Osteoblast (primary cell): Measurements from ENCODE around the gene SRP19. TPM values are rescaled to one million over a fixed set of nuclear protein-coding genes. Genes with fewer than 3 reads are reported as not detected.

ENCODE experiments used
- DNase-seq: peaks from one replicate; pipeline ENCODE4 v3.0.0; 2011; ENCODE audit warnings: low spot score, mixed read lengths; ENCODE audit not compliant: insufficient read length; ENCODE audit errors: missing footprints
- H2AFZ ChIP-seq: 2 replicates; pipeline ENCODE4 v1.6.0; 2011; ENCODE audit warnings: mild to moderate bottlenecking, low read length
- H3K27ac ChIP-seq: 2 replicates; pipeline ENCODE4 v1.5.1; 2011; ENCODE audit warnings: mild to moderate bottlenecking, low read depth, low read length, moderate library complexity
- H3K27me3 ChIP-seq: 2 replicates; pipeline ENCODE4 v1.6.0; 2012; ENCODE audit warnings: mild to moderate bottlenecking, control low read depth, inconsistent platforms, low read length, moderate library complexity; ENCODE audit not compliant: insufficient read depth
- H3K36me3 ChIP-seq: 2 replicates; pipeline ENCODE4 v1.5.1; 2011; ENCODE audit warnings: mild to moderate bottlenecking, low read length, control low read depth, moderate library complexity; ENCODE audit not compliant: insufficient read depth
- H3K4me1 ChIP-seq: 2 replicates; pipeline ENCODE4 v1.5.1; 2011; ENCODE audit warnings: mild to moderate bottlenecking, low read length, control low read depth, moderate library complexity; ENCODE audit not compliant: insufficient read depth
- H3K4me2 ChIP-seq: 2 replicates; pipeline ENCODE4 v1.6.0; 2011; ENCODE audit warnings: mild to moderate bottlenecking, low read length; ENCODE audit not compliant: insufficient read depth
- H3K4me3 ChIP-seq: fragments of 200-600 bp; sonication (generic); 3 replicates; pipeline ENCODE4 v1.5.1; 2012; ENCODE audit warnings: mild to moderate bottlenecking, low read length, inconsistent platforms; ENCODE audit not compliant: insufficient read depth
- H3K79me2 ChIP-seq: 2 replicates; pipeline ENCODE4 v1.6.0; 2012; ENCODE audit warnings: mild to moderate bottlenecking, low read length, control low read depth, inconsistent platforms; ENCODE audit not compliant: insufficient read depth
- H3K9me3 ChIP-seq: 2 replicates; pipeline ENCODE4 v1.5.1; 2011; ENCODE audit warnings: low read depth, low read length, control low read depth
- H4K20me1 ChIP-seq: 2 replicates; pipeline ENCODE4 v1.6.0; 2012; ENCODE audit warnings: mild to moderate bottlenecking, low read length, control low read depth; ENCODE audit not compliant: insufficient read depth
- total RNA-seq: library from RNA; depleted of rRNA; stranded (reverse); fragments of >200 nt; gene quantifications from 2 replicates; pipeline ENCODE4 v1.2.3, GENCODE V29; 2012
- TF ChIP-seq, protein P1 (sequence below): IDR thresholded peaks from 2 replicates; pipeline ENCODE4 v1.5.1; 2011; ENCODE audit warnings: mild to moderate bottlenecking, low read depth, low read length, moderate library complexity; ENCODE audit errors: extremely low read depth

Gene SRP19
- total RNA-seq, 1 donor: 59.0 TPM

DNA sequence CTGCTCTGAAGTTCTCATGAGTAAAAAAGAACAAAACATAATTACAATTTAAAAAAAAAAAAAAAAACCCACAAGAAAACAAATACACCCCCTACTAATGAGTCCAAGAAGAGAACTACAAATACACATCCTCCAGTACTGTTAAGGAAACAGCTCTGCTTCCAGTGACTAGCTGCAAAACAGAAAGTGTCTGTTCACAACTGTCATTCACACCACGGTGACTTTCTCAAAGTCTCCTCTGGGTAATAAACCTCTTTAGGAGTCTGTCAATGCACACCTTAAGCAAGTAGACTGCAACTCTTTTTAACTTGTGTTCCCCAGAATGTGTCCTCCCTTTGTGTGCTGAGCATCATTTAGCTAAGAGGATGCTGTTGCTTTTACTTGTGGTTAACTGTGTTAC lies 54.7 kb downstream of the SRP19 start:
- Histone ChIP-seq H3K9me3 (no peaks in the 10 kb centered on the region), H3K4me3 (no peak overlapping the region), H2AFZ (no peak overlapping the region), H4K20me1 (peaks cover 14% of the 10 kb centered on the region), H3K27me3 (no peaks in the 10 kb centered on the region), H3K79me2 (peaks cover 76% of the 10 kb centered on the region), H3K36me3 (peaks cover 36% of the 10 kb centered on the region), H3K4me2 (peak overlapping the region; percentile 10), H3K27ac (peak overlapping the region; percentile 3), H3K4me1 (peaks cover 34% of the 10 kb centered on the region)
- TF ChIP-seq, protein P1, sequence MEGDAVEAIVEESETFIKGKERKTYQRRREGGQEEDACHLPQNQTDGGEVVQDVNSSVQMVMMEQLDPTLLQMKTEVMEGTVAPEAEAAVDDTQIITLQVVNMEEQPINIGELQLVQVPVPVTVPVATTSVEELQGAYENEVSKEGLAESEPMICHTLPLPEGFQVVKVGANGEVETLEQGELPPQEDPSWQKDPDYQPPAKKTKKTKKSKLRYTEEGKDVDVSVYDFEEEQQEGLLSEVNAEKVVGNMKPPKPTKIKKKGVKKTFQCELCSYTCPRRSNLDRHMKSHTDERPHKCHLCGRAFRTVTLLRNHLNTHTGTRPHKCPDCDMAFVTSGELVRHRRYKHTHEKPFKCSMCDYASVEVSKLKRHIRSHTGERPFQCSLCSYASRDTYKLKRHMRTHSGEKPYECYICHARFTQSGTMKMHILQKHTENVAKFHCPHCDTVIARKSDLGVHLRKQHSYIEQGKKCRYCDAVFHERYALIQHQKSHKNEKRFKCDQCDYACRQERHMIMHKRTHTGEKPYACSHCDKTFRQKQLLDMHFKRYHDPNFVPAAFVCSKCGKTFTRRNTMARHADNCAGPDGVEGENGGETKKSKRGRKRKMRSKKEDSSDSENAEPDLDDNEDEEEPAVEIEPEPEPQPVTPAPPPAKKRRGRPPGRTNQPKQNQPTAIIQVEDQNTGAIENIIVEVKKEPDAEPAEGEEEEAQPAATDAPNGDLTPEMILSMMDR: no peak
- DNase-seq: no peak

DNA sequence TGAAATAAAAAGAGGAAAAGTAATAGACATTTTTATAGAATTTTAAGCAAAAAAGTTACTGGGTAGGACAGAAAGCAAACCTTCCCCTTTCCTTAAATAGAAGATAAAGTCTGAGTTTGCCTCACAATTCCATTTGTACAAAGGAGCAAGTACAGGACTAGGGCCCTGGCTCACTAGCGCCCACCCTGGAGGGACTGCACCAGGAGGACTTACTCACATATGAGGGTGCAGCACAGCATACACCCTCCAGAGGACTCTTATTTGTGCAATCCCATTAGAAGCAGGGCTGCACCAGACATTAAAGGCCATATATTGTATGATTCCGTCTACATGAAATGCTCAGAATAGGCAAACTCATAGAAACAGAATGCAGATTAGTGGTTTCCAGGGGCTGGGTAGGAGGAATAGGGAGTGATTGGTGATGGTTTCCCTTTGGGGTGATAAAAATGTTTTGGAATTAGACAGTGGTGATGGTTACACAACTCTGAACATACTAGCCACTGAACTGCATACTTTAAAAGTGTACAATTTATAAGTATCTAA lies 56.4 kb downstream of the SRP19 start:
- Histone ChIP-seq H3K36me3 (peaks cover 31% of the 10 kb centered on the region), H3K4me1 (peaks cover 35% of the 10 kb centered on the region), H3K79me2 (peaks cover 66% of the 10 kb centered on the region), H3K9me3 (no peaks in the 10 kb centered on the region), H3K27ac (no peak overlapping the region), H2AFZ (no peak overlapping the region), H4K20me1 (peaks cover 8% of the 10 kb centered on the region), H3K4me3 (no peak overlapping the region), H3K4me2 (no peak overlapping the region), H3K27me3 (no peaks in the 10 kb centered on the region)
- no peak for DNase-seq
- TF ChIP-seq, protein P1: peak; percentile 41

DNA sequence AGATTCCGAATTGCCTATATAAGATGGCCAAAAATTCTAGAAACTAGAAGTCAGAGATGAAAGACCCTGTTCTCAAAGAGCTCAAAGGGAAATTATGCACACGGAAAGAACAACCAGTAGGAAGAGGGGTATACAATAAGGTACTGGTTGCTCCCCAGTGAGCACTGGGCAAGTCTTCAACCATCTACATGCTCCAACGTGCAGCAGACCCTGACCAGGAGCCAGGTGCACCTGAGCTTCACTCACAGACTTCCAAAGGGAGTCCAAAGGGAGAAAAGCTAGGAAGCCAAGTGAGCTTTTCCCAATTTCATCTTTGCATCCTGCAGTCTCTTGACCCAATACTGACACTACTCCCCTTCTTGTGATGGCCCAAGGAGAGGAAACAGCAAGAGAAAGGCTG lies 57.0 kb downstream of the SRP19 start:
- Histone ChIP-seq H3K36me3 (peaks cover 31% of the 10 kb centered on the region), H3K79me2 (peaks cover 60% of the 10 kb centered on the region), H3K27ac (no peak overlapping the region), H3K9me3 (no peaks in the 10 kb centered on the region), H3K4me2 (no peak overlapping the region), H3K4me3 (no peak overlapping the region), H3K27me3 (no peaks in the 10 kb centered on the region), H3K4me1 (peaks cover 30% of the 10 kb centered on the region), H2AFZ (no peak overlapping the region), H4K20me1 (peaks cover 8% of the 10 kb centered on the region)
- TF ChIP-seq, protein P1: no peak
- no peak for DNase-seq

DNA sequence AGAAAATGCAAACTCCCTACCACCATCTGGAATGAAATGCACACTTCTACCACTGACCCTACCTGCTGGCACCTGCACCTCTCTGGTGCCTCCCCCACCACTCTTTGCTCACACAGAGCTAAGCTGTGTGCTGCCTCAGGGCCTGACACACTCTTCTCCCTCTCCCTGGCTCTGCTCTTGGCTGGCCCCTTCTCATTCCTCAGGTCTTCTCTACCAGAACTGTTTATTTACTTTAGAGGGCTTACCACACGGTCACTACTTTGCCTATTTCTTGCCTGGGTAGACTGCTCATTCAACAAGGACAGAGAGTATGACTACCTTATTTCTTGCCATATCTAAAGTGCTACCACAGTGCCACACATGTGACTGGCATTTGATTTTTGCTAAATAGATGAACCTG lies 57.6 kb downstream of the SRP19 start:
- Histone ChIP-seq H3K79me2 (peaks cover 58% of the 10 kb centered on the region), H3K27ac (no peak overlapping the region), H3K36me3 (peaks cover 31% of the 10 kb centered on the region), H3K4me1 (peaks cover 29% of the 10 kb centered on the region), H4K20me1 (peaks cover 8% of the 10 kb centered on the region), H3K4me3 (no peak overlapping the region), H2AFZ (no peak overlapping the region), H3K27me3 (no peaks in the 10 kb centered on the region), H3K9me3 (no peaks in the 10 kb centered on the region), H3K4me2 (no peak overlapping the region)
- TF ChIP-seq, protein P1: no peak
- no peak for DNase-seq

Other genes starting within 250 kb of the SRP19 start
- 65.7 and 67.0 TPM in 2 replicates for gene APC, start 123.4 kb upstream of the SRP19 start, total RNA-seq
- gene REEP5, start 60.9 kb downstream of the SRP19 start, total RNA-seq: 37.3 and 38.0 TPM in 2 replicates
- 27.9 and 31.5 TPM in 2 replicates for gene DCP2, start 115.5 kb downstream of the SRP19 start, total RNA-seq